SK-N-SH treated with all-trans-retinoic acid at 6 μM for 48 hours (cell line): ENCODE measurements around the gene AUTS2.

ENCODE experiments used
- ARNTL ChIP-seq: fragments of 450-650 bp; formaldehyde crosslinking; IDR thresholded peaks from 2 replicates; pipeline ENCODE4 v1.5.0; 2020; ENCODE audit warnings: low read depth, mild to moderate bottlenecking, moderate library complexity, borderline replicate concordance
- CSDC2 ChIP-seq: fragments of 250-450 bp; sonication (Bioruptor Pico); IDR thresholded peaks from 2 replicates; pipeline ENCODE4 v1.5.0; 2020; ENCODE audit warnings: mild to moderate bottlenecking, moderate library complexity
- GLIS3 ChIP-seq: fragments of 250-450 bp; sonication (Bioruptor Pico); IDR thresholded peaks from 2 replicates; pipeline ENCODE4 v1.5.0; 2020; ENCODE audit warnings: mild to moderate bottlenecking, moderate library complexity
- POU6F1 ChIP-seq: fragments of 250-450 bp; sonication (Bioruptor Pico); IDR thresholded peaks from 2 replicates; pipeline ENCODE4 v1.8.0; 2021; ENCODE audit warnings: low read depth, mild to moderate bottlenecking, moderate library complexity, borderline replicate concordance
- SNAI2 ChIP-seq: fragments of 250-450 bp; sonication (Bioruptor Pico); IDR thresholded peaks from 2 replicates; pipeline ENCODE4 v1.5.0; 2020; ENCODE audit warnings: mild to moderate bottlenecking, moderate library complexity
- TCF4 ChIP-seq: fragments of 250-450 bp; sonication (Bioruptor Pico); IDR thresholded peaks from 2 replicates; pipeline ENCODE4 v1.8.0; 2021; ENCODE audit warnings: mild to moderate bottlenecking, moderate library complexity, borderline replicate concordance
- ZC3H10 ChIP-seq: fragments of 250-450 bp; sonication (Bioruptor Pico); IDR thresholded peaks from 2 replicates; pipeline ENCODE4 v1.5.1; 2021; ENCODE audit warnings: mild to moderate bottlenecking, moderate library complexity
- ZFP3 ChIP-seq: fragments of 250-450 bp; sonication (Bioruptor Pico); IDR thresholded peaks from 2 replicates; pipeline ENCODE4 v1.5.0; 2020; ENCODE audit warnings: mild to moderate bottlenecking, moderate library complexity
- ZNF565 ChIP-seq: fragments of 450-650 bp; formaldehyde crosslinking; conservative IDR thresholded peaks from 2 replicates; pipeline ENCODE4 v1.5.0; 2020; ENCODE audit warnings: low read depth, mild to moderate bottlenecking, moderate library complexity
- ZNF70 ChIP-seq: fragments of 450-650 bp; formaldehyde crosslinking; IDR thresholded peaks from 2 replicates; pipeline ENCODE4 v1.5.0; 2020; ENCODE audit warnings: mild to moderate bottlenecking, moderate library complexity
- TF ChIP-seq, protein P1 (sequence below): fragments of 250-450 bp; sonication (Bioruptor Pico); IDR thresholded peaks from 2 replicates; pipeline ENCODE4 v1.5.0; 2020; ENCODE audit warnings: mild to moderate bottlenecking, moderate library complexity
- TF ChIP-seq, protein P2 (sequence below): fragments of 250-450 bp; sonication (Bioruptor Pico); IDR thresholded peaks from 2 replicates; pipeline ENCODE4 v1.5.1; 2021; ENCODE audit warnings: mild to moderate bottlenecking, moderate library complexity
- TF ChIP-seq, protein P3 (sequence below): fragments of 250-450 bp; sonication (Bioruptor Pico); IDR thresholded peaks from 2 replicates; pipeline ENCODE4 v1.8.0; 2020; ENCODE audit warnings: mild to moderate bottlenecking, moderate library complexity, borderline replicate concordance

- TF ChIP-seq ZNF565 (CRISPR knock-in tag): no peak
- no peak for TF ChIP-seq GLIS3 (CRISPR knock-in tag)
- no peak for TF ChIP-seq CSDC2 (CRISPR knock-in tag)
- no peak for TF ChIP-seq TCF4 (CRISPR knock-in tag)
- no peak for TF ChIP-seq ARNTL (CRISPR knock-in tag)
- TF ChIP-seq, protein P1, sequence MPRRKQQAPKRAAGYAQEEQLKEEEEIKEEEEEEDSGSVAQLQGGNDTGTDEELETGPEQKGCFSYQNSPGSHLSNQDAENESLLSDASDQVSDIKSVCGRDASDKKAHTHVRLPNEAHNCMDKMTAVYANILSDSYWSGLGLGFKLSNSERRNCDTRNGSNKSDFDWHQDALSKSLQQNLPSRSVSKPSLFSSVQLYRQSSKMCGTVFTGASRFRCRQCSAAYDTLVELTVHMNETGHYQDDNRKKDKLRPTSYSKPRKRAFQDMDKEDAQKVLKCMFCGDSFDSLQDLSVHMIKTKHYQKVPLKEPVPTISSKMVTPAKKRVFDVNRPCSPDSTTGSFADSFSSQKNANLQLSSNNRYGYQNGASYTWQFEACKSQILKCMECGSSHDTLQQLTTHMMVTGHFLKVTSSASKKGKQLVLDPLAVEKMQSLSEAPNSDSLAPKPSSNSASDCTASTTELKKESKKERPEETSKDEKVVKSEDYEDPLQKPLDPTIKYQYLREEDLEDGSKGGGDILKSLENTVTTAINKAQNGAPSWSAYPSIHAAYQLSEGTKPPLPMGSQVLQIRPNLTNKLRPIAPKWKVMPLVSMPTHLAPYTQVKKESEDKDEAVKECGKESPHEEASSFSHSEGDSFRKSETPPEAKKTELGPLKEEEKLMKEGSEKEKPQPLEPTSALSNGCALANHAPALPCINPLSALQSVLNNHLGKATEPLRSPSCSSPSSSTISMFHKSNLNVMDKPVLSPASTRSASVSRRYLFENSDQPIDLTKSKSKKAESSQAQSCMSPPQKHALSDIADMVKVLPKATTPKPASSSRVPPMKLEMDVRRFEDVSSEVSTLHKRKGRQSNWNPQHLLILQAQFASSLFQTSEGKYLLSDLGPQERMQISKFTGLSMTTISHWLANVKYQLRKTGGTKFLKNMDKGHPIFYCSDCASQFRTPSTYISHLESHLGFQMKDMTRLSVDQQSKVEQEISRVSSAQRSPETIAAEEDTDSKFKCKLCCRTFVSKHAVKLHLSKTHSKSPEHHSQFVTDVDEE (CRISPR knock-in tag): no peak
- TF ChIP-seq ZC3H10 (CRISPR knock-in tag): no peak
- TF ChIP-seq, protein P2, sequence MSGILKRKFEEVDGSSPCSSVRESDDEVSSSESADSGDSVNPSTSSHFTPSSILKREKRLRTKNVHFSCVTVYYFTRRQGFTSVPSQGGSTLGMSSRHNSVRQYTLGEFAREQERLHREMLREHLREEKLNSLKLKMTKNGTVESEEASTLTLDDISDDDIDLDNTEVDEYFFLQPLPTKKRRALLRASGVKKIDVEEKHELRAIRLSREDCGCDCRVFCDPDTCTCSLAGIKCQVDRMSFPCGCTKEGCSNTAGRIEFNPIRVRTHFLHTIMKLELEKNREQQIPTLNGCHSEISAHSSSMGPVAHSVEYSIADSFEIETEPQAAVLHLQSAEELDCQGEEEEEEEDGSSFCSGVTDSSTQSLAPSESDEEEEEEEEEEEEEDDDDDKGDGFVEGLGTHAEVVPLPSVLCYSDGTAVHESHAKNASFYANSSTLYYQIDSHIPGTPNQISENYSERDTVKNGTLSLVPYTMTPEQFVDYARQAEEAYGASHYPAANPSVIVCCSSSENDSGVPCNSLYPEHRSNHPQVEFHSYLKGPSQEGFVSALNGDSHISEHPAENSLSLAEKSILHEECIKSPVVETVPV (CRISPR knock-in tag): no peak
- TF ChIP-seq, protein P3, sequence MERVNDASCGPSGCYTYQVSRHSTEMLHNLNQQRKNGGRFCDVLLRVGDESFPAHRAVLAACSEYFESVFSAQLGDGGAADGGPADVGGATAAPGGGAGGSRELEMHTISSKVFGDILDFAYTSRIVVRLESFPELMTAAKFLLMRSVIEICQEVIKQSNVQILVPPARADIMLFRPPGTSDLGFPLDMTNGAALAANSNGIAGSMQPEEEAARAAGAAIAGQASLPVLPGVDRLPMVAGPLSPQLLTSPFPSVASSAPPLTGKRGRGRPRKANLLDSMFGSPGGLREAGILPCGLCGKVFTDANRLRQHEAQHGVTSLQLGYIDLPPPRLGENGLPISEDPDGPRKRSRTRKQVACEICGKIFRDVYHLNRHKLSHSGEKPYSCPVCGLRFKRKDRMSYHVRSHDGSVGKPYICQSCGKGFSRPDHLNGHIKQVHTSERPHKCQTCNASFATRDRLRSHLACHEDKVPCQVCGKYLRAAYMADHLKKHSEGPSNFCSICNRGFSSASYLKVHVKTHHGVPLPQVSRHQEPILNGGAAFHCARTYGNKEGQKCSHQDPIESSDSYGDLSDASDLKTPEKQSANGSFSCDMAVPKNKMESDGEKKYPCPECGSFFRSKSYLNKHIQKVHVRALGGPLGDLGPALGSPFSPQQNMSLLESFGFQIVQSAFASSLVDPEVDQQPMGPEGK: no peak
- TF ChIP-seq ZNF70 (CRISPR knock-in tag): no peak
- TF ChIP-seq POU6F1: no peak
- TF ChIP-seq SNAI2 (CRISPR knock-in tag): no peak
- TF ChIP-seq ZFP3 (CRISPR knock-in tag): no peak
Observed at GRCh38 chr7:70344726-70345125, 746.5 kb downstream of the AUTS2 start.
